Retina (tissue), 1 donor: ENCODE measurements around the gene LRMDA.
"Not testable (repeated sequence)": the region's sequence is repeated elsewhere in the genome, so short reads cannot be mapped to it uniquely, and the experiment has no call there.

Experiments used
- DNase-seq: peaks from one replicate; pipeline ENCODE4 v3.0.0-alpha.2; 2016

LRMDA gene

DNA sequence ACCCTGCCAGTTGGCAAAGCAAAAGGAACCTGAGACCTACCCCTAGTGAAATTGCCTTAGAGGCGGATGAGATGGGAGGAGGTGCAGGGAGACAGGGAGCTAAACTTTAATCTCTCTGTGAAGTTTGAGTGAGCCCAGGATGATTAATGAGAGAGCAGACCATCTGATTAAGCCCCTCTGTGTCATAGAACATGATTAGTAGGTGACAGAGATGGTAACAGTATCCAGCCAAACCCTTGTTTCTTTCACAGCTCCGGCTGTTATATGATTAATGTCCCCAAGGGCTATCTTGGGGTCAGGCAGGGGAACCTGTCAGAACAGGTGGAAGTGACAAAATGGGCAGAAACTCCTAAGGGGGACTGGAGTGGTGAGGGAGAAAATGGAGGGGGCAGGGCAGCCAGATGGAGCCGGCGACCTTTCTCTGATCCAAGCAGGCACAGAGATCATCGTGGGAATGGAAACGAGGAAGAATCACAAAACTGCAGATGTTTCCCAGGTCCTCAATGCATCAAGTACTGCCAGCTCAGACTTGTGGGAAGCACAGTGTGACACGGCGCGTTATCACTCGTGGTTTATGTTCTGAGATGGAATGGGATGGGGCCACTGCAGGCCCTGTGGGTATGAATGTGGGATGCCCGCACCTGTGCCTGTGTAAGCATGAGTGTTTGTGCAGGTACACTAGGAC is 684.2 kb downstream of the LRMDA start:
- DNase-seq = no peak

- DNase-seq = no peak
These were observed 685.1 kb downstream of the LRMDA start for GRCh38 chr10:76116523-76116922.

- DNase-seq = no peak
These were observed 686.5 kb downstream of the LRMDA start for GRCh38 chr10:76117949-76118348.

DNA sequence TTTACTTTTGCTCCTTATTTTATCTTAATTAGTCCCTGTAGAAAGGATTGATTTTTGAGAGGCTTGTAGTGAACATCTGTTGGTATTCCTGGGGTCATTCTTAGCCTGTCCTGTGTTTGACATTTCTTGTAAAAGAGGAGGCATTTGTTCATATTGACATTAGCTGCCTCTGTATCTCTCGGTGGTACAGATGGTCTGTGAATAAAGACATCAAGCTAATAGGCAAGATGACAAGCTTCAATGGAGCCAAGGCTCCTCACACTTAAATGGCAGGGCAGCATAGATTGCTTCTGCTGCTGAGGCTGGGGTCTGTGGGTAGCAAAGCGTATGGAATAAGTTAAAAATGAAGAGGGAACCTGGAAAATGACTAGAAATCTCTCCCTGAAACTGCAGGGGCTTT is 687.6 kb downstream of the LRMDA start:
- DNase-seq = no peak

GRCh38 chr10:76119515-76119914 is 688.1 kb downstream of the LRMDA start:
- no peak for DNase-seq

DNA sequence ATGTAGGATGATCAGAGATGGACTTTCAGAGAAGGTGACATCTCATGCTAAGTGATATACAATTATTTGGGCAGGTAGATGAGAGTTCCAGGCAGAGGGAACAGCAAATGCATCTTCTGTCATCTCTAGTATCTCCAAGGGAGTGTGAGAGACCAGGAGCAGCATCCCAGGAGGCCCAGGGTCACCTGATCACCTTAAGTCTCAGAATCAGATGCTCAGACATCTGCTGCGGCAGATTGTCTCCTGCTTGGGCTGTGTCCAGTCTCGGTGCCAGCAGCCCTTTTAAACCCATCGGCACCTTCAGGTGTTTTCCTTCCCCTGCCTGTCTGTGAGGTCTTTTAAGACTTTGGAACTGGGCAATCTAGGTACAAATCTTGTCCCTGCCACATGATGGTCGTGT is 690.6 kb downstream of the LRMDA start:
- no peak for DNase-seq

DNA sequence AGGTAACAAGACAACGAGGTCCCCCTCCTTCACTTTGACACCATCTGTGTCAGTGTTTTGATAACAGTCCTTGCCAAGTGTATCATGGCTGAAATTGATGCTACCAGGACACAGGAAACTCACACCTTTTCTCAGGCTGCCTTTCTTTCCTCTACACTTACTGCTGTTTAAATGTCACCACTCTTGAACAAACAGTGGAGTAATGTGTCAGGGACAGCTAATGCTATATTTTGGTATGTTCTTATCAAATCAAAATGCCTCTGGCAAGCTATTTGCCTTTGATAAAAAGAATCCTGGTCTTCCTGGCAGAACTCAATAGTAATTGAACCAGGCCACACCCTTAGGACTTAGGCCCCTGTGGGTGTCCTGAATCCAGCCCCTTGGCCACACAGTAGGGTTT is 692.9 kb downstream of the LRMDA start:
- DNase-seq = no peak

- DNase-seq = no peak
These were observed 694.5 kb downstream of the LRMDA start for GRCh38 chr10:76125900-76126299.

DNA sequence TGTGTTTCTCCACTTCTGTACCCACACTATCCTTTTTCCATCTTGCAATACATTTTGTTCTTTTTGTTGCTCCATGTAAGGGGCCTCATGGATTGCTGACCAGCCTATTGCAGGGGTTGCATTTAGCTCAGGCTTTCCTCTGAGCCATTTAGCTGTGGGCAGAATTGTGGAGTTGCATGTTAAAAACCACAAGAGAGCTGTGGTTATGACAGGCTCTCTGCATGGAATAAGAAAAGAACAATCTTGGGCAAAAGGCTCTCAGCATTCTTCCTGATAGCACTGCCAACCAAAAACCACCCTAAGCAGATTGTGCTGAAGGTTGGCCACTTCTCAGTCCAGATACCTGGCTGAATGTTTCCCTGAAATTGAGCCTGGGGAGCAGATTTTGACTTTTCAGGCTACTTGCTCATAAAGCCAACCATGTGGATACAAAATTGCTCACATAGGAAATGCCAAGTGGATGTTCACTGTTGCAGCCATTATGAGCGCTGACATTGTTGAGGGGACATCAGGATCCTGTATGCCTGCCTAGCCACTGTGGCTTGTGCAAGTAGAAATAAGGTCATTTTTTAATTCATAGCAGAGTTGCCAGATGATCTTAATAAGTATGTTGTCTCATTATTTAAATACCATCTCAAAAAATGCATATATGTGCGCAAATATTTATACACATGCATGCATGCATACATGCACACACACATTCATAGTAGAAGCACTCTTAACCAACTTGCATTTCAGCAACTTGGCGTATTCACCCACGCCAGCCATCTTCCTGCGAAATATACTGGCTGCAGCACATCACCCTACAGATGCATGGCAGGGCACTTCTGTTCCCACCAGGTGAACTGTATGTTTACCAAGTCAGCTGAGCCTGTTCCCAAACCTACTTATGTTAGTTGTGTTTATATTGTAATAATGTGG is 695.4 kb downstream of the LRMDA start:
- DNase-seq = no peak

GRCh38 chr10:76127984-76128589 is 696.7 kb downstream of the LRMDA start:
- no peak for DNase-seq

DNA sequence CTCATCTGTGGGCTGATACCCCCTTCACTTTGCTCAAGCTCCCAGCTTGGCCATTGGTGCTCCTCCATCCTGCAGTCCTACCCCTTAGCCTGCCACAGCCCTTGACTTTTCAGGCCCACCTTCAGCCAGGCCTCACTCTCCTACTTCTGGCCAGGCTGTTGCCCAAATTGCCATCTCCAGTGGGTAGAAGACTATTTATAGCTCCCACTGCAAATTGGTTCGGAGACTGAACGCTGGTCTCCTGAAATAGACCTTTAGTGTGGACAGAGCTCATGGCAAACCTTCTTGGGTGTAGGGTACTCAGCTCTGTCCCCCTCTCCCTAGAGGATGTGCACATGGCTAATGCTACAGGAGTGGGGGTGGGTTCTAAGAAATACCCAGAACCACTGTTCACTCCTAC is 697.8 kb downstream of the LRMDA start:
- no peak for DNase-seq

DNA sequence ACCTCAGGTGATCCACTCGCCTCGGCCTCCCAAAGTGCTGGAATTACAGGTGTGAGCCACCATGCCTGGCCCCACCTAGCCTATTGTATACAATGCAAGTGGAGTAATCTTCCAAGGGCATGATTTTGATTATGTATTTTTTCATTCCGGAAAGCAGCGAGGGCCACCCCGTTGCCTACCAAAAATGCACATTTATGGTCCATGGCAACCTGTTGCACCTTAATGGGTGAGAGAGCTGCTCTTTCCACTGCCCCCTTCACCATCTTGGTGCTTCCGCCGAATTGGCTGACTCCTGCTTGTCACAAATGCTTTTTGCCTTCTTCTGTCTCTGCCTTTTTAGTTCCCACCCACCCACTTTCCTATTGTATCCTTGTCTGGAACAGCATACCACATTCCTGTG is 699.5 kb downstream of the LRMDA start:
- DNase-seq = no peak

- DNase-seq = no peak
These were observed 702.3 kb downstream of the LRMDA start for GRCh38 chr10:76133597-76134255.

DNA sequence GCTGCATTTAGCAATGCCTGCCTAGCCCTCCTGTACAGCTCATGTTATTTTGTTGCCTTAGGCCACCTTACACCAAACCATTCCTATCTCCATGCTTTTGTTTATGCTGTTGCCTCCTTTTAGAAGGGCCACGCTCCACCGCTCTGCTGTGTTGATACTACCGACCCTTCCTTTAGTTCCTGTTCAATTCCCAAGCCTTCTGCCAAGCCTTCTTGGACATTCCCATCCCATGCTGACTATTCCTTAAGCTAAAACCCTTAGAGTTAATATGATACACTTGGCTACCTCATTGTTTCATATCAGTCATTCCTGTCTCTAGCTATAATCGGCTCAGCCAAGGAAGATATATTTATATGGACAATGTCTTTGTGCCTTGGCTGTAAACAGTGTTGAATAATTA is 705.5 kb downstream of the LRMDA start:
- DNase-seq = no peak

DNA sequence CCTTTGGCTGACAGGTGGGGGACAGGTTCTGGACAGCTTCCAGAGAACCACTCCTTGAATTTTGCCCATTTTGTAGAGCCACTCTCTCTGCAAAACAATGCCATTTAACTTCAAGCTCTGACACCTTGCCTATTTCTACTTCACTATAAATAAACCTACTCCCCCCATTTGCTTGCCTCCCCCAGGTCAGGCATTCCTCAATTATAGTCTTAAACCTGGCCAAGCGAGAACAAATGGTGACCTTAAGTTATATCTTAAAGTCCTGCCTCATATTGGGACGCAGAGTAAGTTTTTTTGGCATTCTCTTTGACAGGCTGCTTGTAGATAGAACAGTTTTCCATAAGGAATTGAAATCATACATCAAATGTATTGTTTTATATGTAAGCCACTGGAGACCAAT is 706.9 kb downstream of the LRMDA start:
- DNase-seq = no peak

DNA sequence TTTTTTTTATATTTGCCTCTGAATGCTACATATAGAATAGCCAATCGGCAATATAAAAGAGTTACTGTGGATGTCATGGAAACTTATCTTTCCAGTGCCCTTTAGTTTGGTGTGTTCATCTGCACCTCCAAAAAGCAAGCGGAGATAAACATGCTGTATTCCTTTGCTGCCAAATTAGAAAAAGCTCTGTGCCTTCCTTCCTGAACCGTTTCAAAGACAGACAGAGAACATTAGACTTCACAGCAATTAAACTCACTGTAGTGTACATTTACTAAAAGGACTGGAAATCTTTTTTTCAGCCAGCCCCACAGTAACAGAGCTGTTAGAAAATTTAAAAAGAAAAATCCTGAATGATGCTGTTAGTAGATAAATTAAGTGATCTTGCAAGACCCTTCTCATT is 707.5 kb downstream of the LRMDA start:
- no peak for DNase-seq

DNA sequence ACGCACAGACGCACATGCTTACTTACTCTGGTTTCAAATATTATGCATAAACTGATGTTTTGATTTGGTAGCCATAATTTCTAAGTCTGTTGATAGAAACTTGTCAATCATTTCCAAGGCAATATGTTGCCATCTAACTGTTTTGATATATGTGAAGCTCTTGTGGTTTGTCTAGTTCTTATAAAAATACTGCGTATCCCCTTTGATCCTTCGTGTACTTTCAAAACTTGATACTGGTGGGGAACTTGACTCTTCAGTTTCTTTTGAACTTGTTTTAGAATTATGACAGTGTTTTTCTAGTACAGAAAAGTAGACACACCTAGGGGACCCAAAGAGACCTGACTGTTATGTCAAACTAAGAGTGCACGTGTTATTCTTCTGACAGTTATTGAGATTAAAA is 708.0 kb downstream of the LRMDA start:
- DNase-seq = no peak

- DNase-seq = no peak
These were observed 710.0 kb downstream of the LRMDA start for GRCh38 chr10:76141376-76141775.

- not testable (repeated sequence) for DNase-seq
These were observed 716.8 kb downstream of the LRMDA start for GRCh38 chr10:76148217-76148616.

- DNase-seq = no peak
These were observed 717.8 kb downstream of the LRMDA start for GRCh38 chr10:76149182-76149581.

GRCh38 chr10:76149602-76150138 is 718.2 kb downstream of the LRMDA start:
- DNase-seq = no peak

- peak; percentile 84 for DNase-seq
These were observed 718.9 kb downstream of the LRMDA start for GRCh38 chr10:76150139-76150875.
